HEK293 (cell line): Measurements from ENCODE around the gene CD300E.

Source experiments
- CTCF ChIA-PET: fragments of 350-600 bp; formaldehyde crosslinking; extraction: SDS; loops from one replicate; lab custom pipeline; 2021; ENCODE audit warnings: antibody characterized with exemption; lab: Yijun Ruan, JAX
- POLR2A ChIA-PET: fragments of 300-600 bp; formaldehyde crosslinking; extraction: SDS; loops from one replicate; lab custom pipeline; 2020; ENCODE audit warnings: antibody characterized with exemption, inconsistent platforms; lab: Yijun Ruan, JAX
- H3K27ac ChIP-seq: fragments of 200-500 bp; sonication (Bioruptor generic); 2 replicates; pipeline ENCODE4 v1.5.1; 2014; ENCODE audit warnings: low read depth, low read length, control low read depth, inconsistent platforms; ENCODE audit errors: extremely low read depth
- H3K36me3 ChIP-seq, 2 experiments: fragments of 200-500 bp in 1 of 2; sonication (Bioruptor generic) in 1 of 2; 1 replicate in 1 of 2; 2 replicates in 1 of 2; pipeline ENCODE4 v1.5.1; 2014 to 2017; ENCODE audit warnings: inconsistent platforms in 2 of 2, low read length in 2 of 2; ENCODE audit not compliant: control insufficient read depth in 2 of 2, insufficient read depth in 1 of 2
- H3K4me1 ChIP-seq: fragments of 200-500 bp; sonication (Bioruptor generic); 2 replicates; pipeline ENCODE4 v1.5.1; 2014; ENCODE audit warnings: mild to moderate bottlenecking, low read length, inconsistent platforms; ENCODE audit not compliant: control insufficient read depth, insufficient read depth
- H3K4me3 ChIP-seq: 2 replicates; pipeline ENCODE4 v1.5.1; 2011; ENCODE audit warnings: low read depth, mild to moderate bottlenecking, control low read depth, low read length, moderate library complexity
- H3K9me3 ChIP-seq: fragments of 200-500 bp; sonication (Bioruptor generic); 2 replicates; pipeline ENCODE4 v1.5.1; 2014; ENCODE audit warnings: low read depth, low read length, inconsistent platforms; ENCODE audit not compliant: control insufficient read depth, insufficient read depth
- BCL11A ChIP-seq: fragments of 450-650 bp; formaldehyde crosslinking; IDR thresholded peaks from 2 replicates; pipeline ENCODE4 v1.5.1; 2016; ENCODE audit warnings: low read depth, missing biosample characterization, missing genetic modification characterization
- FEZF1 ChIP-seq: fragments of 450-650 bp; formaldehyde crosslinking; IDR thresholded peaks from 2 replicates; pipeline ENCODE4 v1.5.1; 2016; ENCODE audit warnings: missing biosample characterization, missing genetic modification characterization
- GFI1B ChIP-seq: fragments of 450-650 bp; formaldehyde crosslinking; IDR thresholded peaks from 2 replicates; pipeline ENCODE4 v1.5.1; 2016; ENCODE audit warnings: missing biosample characterization, missing genetic modification characterization
- SP2 ChIP-seq: fragments of 450-650 bp; formaldehyde crosslinking; IDR thresholded peaks from 2 replicates; pipeline ENCODE4 v1.5.1; 2016; ENCODE audit warnings: missing biosample characterization, missing genetic modification characterization
- SP7 ChIP-seq: fragments of 450-650 bp; formaldehyde crosslinking; IDR thresholded peaks from 2 replicates; pipeline ENCODE4 v1.5.1; 2016; ENCODE audit warnings: missing biosample characterization, missing genetic modification characterization
- TRIM28 ChIP-seq: IDR thresholded peaks from 2 replicates; pipeline ENCODE4 v1.6.1; 2011; ENCODE audit warnings: low read length, control low read depth, borderline replicate concordance
- ZNF133 ChIP-seq: fragments of 450-650 bp; formaldehyde crosslinking; IDR thresholded peaks from 2 replicates; pipeline ENCODE4 v1.5.1; 2016; ENCODE audit warnings: missing biosample characterization, missing genetic modification characterization
- ZNF211 ChIP-seq: fragments of 450-650 bp; formaldehyde crosslinking; IDR thresholded peaks from 2 replicates; pipeline ENCODE4 v1.5.1; 2016; ENCODE audit warnings: low read depth, missing biosample characterization, missing genetic modification characterization
- ZNF391 ChIP-seq: fragments of 450-650 bp; formaldehyde crosslinking; IDR thresholded peaks from 2 replicates; pipeline ENCODE4 v1.5.1; 2016; ENCODE audit warnings: low read depth, missing biosample characterization, missing genetic modification characterization, borderline replicate concordance
- ZNF433 ChIP-seq: fragments of 450-650 bp; formaldehyde crosslinking; IDR thresholded peaks from 2 replicates; pipeline ENCODE4 v1.5.1; 2016; ENCODE audit warnings: missing biosample characterization, missing genetic modification characterization, low read depth
- ZNF585B ChIP-seq: fragments of 450-650 bp; formaldehyde crosslinking; IDR thresholded peaks from 2 replicates; pipeline ENCODE4 v1.5.1; 2016; ENCODE audit warnings: missing biosample characterization, missing genetic modification characterization
- ZNF843 ChIP-seq: fragments of 450-650 bp; formaldehyde crosslinking; IDR thresholded peaks from 2 replicates; pipeline ENCODE4 v1.5.1; 2016; ENCODE audit warnings: missing biosample characterization, missing genetic modification characterization
- ZSCAN30 ChIP-seq: fragments of 450-650 bp; IDR thresholded peaks from 2 replicates; pipeline ENCODE4 v1.5.1; 2018; ENCODE audit warnings: missing biosample characterization, mild to moderate bottlenecking, missing genetic modification characterization, moderate library complexity
- TF ChIP-seq, protein P1 (sequence below): IDR thresholded peaks from 2 replicates; pipeline ENCODE4 v1.6.1; 2011; ENCODE audit warnings: mild to moderate bottlenecking, low read depth, low read length, borderline replicate concordance
- TF ChIP-seq, protein P2 (sequence below): fragments of 450-650 bp; formaldehyde crosslinking; conservative IDR thresholded peaks from 2 replicates; pipeline ENCODE4 v1.5.1; 2016; ENCODE audit warnings: low read depth, missing biosample characterization, missing genetic modification characterization
- TF ChIP-seq, protein P3 (sequence below): fragments of 450-650 bp; formaldehyde crosslinking; IDR thresholded peaks from 2 replicates; pipeline ENCODE4 v1.5.1; 2017; ENCODE audit warnings: missing biosample characterization, missing genetic modification characterization

Gene CD300E

DNA sequence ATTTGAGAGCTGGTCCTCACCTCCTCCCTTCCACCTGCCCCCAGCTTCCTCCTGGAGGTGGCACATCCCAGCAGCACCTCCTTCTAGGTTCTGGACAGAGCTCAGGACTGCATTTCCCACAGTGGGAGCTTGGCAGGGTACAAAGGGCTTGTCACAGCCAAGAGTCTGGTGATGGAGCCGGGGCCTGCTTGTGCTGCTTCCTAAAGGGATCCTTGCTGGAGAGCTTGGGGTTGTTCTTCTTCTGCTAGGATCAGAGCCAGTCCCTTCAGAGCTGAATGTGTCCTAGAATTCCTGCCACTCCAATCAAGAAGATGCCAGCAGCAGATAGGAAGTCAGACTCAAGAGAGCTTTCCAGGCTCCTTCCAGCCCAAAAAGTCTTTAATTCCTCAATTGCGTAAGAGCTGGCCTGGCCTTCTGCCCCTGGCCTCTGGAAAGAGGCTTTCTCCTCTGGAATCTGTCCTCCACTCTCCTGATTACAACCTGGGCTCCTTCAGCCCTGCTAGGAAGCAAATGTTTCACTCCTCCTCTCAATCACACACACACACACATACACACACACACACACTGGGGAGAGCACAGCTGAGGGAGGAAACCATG, 4.4 kb downstream of the CD300E start:
- CTCF ChIA-PET: interaction anchor here (0.6 to 1.4 kb wide), 5 partner anchors 53 to 250 kb away, joined by 3 to 9 read pairs (median 3); no protein-coding TSS in a partner anchor
- Histone ChIP-seq H3K9me3 (no peaks in the 10 kb centered on the region), H3K27ac (no peak overlapping the region), H3K4me1 (no peaks in the 10 kb centered on the region), H3K36me3 (no peaks in the 10 kb centered on the region), H3K4me3 (no peak overlapping the region)
- POLR2A ChIA-PET: interaction anchor here (0.7 kb wide), 1 partner anchor 88 kb away, joined by 9 read pairs; no protein-coding TSS in a partner anchor
- TF ChIP-seq BCL11A (tag by site-specific recombination) (no peak), ZNF133 (tag by site-specific recombination) (no peak)

DNA sequence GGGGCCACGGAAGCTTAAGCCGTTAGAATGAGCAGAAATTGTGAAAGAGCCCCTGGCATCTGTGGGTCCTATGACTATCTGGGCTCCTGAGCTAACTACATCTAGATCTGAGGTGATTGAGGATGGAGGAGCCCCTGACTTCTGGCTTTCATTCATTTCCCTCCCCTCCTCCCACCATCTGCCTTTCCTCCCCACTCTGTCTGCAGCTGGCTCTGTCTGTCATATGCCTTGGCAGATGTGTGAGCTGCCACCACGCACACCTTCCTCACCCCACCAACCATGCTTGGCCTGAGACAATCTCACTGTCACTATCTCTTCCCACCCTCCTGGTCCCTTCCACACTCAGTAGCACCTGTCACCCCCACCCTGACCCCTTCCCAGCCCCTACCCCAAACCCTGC, 5.1 kb downstream of the CD300E start:
- POLR2A ChIA-PET: interaction anchor here (0.7 kb wide), 1 partner anchor 88 kb away, joined by 9 read pairs; no protein-coding TSS in a partner anchor

More for the DNA sequence above, 5.1 kb downstream of the CD300E start:
- CTCF ChIA-PET: interaction anchor here (0.6 to 1.4 kb wide), 3 partner anchors 52 to 249 kb away, joined by 3 to 9 read pairs (median 3); no protein-coding TSS in a partner anchor
- H3K9me3 ChIP-seq: no peaks in the 10 kb centered on the region
- H3K4me1 ChIP-seq: no peaks in the 10 kb centered on the region
- no peak for TF ChIP-seq ZNF391
- TF ChIP-seq, protein P1, sequence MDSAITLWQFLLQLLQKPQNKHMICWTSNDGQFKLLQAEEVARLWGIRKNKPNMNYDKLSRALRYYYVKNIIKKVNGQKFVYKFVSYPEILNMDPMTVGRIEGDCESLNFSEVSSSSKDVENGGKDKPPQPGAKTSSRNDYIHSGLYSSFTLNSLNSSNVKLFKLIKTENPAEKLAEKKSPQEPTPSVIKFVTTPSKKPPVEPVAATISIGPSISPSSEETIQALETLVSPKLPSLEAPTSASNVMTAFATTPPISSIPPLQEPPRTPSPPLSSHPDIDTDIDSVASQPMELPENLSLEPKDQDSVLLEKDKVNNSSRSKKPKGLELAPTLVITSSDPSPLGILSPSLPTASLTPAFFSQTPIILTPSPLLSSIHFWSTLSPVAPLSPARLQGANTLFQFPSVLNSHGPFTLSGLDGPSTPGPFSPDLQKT: no peak
- TF ChIP-seq TRIM28: no peak
- TF ChIP-seq, protein P2, sequence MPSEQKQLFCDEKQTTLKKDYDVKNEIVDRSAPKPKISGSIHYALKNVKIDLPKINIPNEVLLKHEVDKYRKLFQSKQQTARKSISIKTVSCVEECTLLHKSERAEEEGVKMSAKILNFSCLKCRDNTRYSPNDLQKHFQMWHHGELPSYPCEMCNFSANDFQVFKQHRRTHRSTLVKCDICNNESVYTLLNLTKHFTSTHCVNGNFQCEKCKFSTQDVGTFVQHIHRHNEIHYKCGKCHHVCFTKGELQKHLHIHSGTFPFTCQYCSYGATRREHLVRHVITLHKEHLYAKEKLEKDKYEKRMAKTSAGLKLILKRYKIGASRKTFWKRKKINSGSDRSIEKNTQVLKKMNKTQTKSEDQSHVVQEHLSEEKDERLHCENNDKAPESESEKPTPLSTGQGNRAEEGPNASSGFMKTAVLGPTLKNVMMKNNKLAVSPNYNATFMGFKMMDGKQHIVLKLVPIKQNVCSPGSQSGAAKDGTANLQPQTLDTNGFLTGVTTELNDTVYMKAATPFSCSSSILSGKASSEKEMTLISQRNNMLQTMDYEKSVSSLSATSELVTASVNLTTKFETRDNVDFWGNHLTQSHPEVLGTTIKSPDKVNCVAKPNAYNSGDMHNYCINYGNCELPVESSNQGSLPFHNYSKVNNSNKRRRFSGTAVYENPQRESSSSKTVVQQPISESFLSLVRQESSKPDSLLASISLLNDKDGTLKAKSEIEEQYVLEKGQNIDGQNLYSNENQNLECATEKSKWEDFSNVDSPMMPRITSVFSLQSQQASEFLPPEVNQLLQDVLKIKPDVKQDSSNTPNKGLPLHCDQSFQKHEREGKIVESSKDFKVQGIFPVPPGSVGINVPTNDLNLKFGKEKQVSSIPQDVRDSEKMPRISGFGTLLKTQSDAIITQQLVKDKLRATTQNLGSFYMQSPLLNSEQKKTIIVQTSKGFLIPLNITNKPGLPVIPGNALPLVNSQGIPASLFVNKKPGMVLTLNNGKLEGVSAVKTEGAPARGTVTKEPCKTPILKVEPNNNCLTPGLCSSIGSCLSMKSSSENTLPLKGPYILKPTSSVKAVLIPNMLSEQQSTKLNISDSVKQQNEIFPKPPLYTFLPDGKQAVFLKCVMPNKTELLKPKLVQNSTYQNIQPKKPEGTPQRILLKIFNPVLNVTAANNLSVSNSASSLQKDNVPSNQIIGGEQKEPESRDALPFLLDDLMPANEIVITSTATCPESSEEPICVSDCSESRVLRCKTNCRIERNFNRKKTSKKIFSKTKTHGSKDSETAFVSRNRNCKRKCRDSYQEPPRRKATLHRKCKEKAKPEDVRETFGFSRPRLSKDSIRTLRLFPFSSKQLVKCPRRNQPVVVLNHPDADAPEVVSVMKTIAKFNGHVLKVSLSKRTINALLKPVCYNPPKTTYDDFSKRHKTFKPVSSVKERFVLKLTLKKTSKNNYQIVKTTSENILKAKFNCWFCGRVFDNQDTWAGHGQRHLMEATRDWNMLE: no peak
- TF ChIP-seq ZNF433: no peak
- no peak for TF ChIP-seq ZSCAN30 (tag by site-specific recombination)
- TF ChIP-seq GFI1B (tag by site-specific recombination): no peak
- no peak for TF ChIP-seq ZNF585B (tag by site-specific recombination)
- TF ChIP-seq, protein P3, sequence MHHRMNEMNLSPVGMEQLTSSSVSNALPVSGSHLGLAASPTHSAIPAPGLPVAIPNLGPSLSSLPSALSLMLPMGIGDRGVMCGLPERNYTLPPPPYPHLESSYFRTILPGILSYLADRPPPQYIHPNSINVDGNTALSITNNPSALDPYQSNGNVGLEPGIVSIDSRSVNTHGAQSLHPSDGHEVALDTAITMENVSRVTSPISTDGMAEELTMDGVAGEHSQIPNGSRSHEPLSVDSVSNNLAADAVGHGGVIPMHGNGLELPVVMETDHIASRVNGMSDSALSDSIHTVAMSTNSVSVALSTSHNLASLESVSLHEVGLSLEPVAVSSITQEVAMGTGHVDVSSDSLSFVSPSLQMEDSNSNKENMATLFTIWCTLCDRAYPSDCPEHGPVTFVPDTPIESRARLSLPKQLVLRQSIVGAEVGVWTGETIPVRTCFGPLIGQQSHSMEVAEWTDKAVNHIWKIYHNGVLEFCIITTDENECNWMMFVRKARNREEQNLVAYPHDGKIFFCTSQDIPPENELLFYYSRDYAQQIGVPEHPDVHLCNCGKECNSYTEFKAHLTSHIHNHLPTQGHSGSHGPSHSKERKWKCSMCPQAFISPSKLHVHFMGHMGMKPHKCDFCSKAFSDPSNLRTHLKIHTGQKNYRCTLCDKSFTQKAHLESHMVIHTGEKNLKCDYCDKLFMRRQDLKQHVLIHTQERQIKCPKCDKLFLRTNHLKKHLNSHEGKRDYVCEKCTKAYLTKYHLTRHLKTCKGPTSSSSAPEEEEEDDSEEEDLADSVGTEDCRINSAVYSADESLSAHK (tag by site-specific recombination): no peak
- no peak for TF ChIP-seq SP2 (tag by site-specific recombination)
- no peak for TF ChIP-seq ZNF211 (tag by site-specific recombination)
- TF ChIP-seq SP7 (tag by site-specific recombination): no peak
- TF ChIP-seq FEZF1 (tag by site-specific recombination): no peak
- no peak for TF ChIP-seq ZNF843 (tag by site-specific recombination)
- H3K27ac ChIP-seq: no peak overlapping the region
- H3K36me3 ChIP-seq: no peaks in the 10 kb centered on the region
- H3K4me3 ChIP-seq: no peak overlapping the region
